Right atrium auricular region (tissue), 2 donors: ENCODE data around the gene PRR35. TPM values are rescaled to one million over a fixed set of nuclear protein-coding genes. Genes with fewer than 3 reads are reported as not detected.

Experiments used
- DNase-seq: peaks from one replicate; pipeline ENCODE4 v3.0.0-alpha.2; 2019; ENCODE audit warnings: low spot score
- H3K27ac ChIP-seq, 2 donors: fragments of 200-600 bp; sonication (generic); 1 replicate in 1 of 2; 2 replicates in 1 of 2; pipeline ENCODE4 v1.5.1; 2016 to 2019
- H3K27me3 ChIP-seq, 2 donors: fragments of 200-600 bp; sonication (generic); one replicate each; pipeline versions ENCODE4 v1.5.1 to v1.6.0; 2017 to 2019
- H3K36me3 ChIP-seq: fragments of 200-600 bp; sonication (generic); one replicate; pipeline ENCODE4 v1.5.1; 2016
- H3K4me1 ChIP-seq, 2 donors: fragments of 200-600 bp; sonication (generic); one replicate each; pipeline versions ENCODE4 v1.5.1 to v1.6.0; 2017 to 2019
- H3K4me3 ChIP-seq, 2 donors: fragments of 200-600 bp; sonication (generic); 1 replicate in 1 of 2; 2 replicates in 1 of 2; pipeline ENCODE4 v1.5.1; 2017 to 2019; ENCODE audit warnings: mild to moderate bottlenecking in 1 of 2, moderate library complexity in 1 of 2
- H3K9me3 ChIP-seq, 2 donors: fragments of 200-600 bp; sonication (generic); one replicate each; pipeline ENCODE4 v1.5.1; 2019
- total RNA-seq, 2 donors: library from RNA; depleted of rRNA; stranded (reverse); fragments of >200 nt; gene quantifications; one replicate each; pipeline ENCODE4 v1.1.0, GENCODE V29; 2016
- TF ChIP-seq, protein P1 (sequence below), 2 donors: fragments of 200-600 bp; sonication (generic); IDR thresholded peaks; one replicate each; pipeline ENCODE4 v1.5.1; 2019; ENCODE audit warnings: antibody characterized with exemption in 2 of 2

The PRR35 gene
- total RNA-seq, 2 donors from 2014 or later = not detected

DNA sequence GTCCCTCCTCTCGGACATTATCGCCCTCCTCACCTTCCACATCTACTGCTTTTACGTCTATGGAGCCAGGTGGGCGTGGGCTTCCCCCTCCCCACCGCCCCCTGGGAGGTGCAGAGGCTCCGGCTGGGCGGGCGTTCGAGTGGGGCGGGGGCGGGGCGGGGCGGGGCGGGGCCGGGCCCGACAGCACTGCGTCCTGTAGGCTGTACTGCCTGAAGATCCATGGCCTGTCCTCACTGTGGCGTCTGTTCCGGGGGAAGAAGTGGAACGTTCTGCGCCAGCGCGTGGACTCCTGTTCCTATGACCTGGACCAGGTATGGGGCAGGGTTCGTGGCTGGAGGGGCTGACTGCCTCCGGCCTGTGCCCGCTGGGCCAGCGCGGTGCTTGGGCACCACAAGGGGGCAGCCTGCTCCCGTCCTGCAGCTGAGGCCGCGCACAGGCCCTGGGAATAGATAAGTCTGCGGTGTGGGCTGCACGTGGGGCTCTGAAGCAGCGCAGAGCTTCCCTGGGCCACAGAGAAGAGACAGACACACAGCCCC is 18.7 kb downstream of the PRR35 start:
- Histone ChIP-seq H3K4me1 (peaks cover 0 to 10% of the 10 kb centered on the region in 2 donors), H3K36me3 (no peaks in the 10 kb centered on the region), H3K27ac (no peak overlapping the region), H3K4me3 (no peak overlapping the region), H3K27me3 (no peaks in the 10 kb centered on the region), H3K9me3 (no peaks in the 10 kb centered on the region)
- TF ChIP-seq, protein P1, sequence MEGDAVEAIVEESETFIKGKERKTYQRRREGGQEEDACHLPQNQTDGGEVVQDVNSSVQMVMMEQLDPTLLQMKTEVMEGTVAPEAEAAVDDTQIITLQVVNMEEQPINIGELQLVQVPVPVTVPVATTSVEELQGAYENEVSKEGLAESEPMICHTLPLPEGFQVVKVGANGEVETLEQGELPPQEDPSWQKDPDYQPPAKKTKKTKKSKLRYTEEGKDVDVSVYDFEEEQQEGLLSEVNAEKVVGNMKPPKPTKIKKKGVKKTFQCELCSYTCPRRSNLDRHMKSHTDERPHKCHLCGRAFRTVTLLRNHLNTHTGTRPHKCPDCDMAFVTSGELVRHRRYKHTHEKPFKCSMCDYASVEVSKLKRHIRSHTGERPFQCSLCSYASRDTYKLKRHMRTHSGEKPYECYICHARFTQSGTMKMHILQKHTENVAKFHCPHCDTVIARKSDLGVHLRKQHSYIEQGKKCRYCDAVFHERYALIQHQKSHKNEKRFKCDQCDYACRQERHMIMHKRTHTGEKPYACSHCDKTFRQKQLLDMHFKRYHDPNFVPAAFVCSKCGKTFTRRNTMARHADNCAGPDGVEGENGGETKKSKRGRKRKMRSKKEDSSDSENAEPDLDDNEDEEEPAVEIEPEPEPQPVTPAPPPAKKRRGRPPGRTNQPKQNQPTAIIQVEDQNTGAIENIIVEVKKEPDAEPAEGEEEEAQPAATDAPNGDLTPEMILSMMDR (IDR thresholded peaks at IDR 0.05) = peak; percentile 59 to 78
- DNase-seq = no peak

- Histone ChIP-seq H3K36me3 (no peaks in the 10 kb centered on the region), H3K27ac (no peak overlapping the region), H3K9me3 (no peaks in the 10 kb centered on the region), H3K4me3 (no peak overlapping the region), H3K27me3 (no peaks in the 10 kb centered on the region), H3K4me1 (peaks cover 0 to 16% of the 10 kb centered on the region in 2 donors)
- TF ChIP-seq, protein P1 (IDR thresholded peaks at IDR 0.05) = no peak
- DNase-seq = no peak
Observed at GRCh38 chr16:580141-580945, 20.1 kb downstream of the PRR35 start.

DNA sequence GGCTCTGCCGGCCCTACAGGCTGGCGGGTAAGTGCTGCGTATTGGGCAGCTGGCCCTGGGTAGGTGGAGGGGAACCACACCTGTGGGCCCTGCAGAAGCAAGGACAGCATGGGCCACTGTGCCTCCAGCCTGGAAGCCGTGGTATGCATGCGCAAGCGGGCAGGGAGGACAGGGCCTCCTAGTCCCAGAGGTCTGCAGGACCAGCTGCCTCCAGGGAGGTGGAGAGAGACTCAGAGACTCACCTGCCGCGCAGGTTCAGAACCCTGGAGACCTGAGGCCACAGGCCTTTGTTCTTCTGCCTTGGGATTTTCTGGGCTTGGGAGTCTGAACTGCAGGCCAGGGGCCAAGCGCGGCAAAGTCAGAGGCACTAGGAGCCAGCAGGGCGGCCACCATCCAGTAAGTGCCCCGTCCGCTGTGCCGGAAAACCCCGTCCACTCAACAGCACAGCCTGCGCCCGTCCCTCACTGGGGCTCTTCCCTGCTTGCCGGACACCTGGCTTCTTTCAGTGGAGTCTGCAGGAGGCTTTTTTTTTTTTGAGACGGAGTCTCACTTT is 20.8 kb downstream of the PRR35 start:
- no peak for DNase-seq
- Histone ChIP-seq H3K4me3 (no peak overlapping the region), H3K9me3 (no peaks in the 10 kb centered on the region), H3K27me3 (no peaks in the 10 kb centered on the region), H3K27ac (no peak overlapping the region), H3K4me1 (peaks cover 0 to 16% of the 10 kb centered on the region in 2 donors), H3K36me3 (no peaks in the 10 kb centered on the region)
- TF ChIP-seq, protein P1 (IDR thresholded peaks at IDR 0.05) = no peak

- Histone ChIP-seq H3K36me3 (no peaks in the 10 kb centered on the region), H3K4me1 (peaks cover 0 to 28% of the 10 kb centered on the region in 2 donors), H3K27me3 (no peaks in the 10 kb centered on the region), H3K9me3 (no peaks in the 10 kb centered on the region), H3K27ac (no peak overlapping the region), H3K4me3 (no peak overlapping the region)
- TF ChIP-seq, protein P1 (IDR thresholded peaks at IDR 0.05) = no peak
- no peak for DNase-seq
Observed at GRCh38 chr16:582218-582613, 22.0 kb downstream of the PRR35 start.

DNA sequence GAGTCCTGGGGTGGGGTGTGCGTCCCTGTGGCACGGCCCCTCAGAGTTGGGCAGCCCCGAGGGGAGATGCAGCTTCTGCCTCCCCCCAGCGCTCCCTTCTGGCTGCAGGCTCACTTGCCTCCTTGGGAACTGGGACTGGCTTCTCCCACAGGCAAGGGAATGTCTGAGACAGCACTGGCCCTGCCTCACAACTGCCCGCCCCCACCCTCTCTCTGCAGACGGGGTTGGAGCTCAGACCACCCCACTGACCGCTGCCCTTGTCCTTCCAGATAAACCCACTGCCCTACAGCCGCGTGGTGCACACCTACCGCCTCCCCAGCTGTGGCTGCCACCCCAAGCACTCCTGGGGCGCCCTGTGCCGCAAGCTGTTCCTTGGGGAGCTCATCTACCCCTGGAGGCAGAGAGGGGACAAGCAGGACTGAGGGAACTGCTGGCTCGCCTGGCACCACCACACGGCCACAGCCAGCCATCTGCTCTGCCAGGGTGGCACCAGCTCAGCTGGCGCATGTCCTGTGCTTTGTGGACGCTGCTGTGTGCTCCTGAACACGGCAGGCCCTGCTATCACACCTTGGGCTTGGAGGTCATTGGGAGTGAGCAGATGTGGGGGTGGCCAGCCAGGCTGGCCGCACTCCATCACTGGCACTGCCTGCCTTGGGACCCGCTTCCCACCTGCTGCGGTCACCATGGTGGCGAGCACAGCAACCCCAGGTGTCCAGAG is 22.6 kb downstream of the PRR35 start:
- Histone ChIP-seq H3K27me3 (no peaks in the 10 kb centered on the region), H3K4me3 (no peak overlapping the region), H3K4me1 (peaks cover 0 to 33% of the 10 kb centered on the region in 2 donors), H3K27ac (no peak overlapping the region), H3K36me3 (no peaks in the 10 kb centered on the region), H3K9me3 (no peaks in the 10 kb centered on the region)
- TF ChIP-seq, protein P1 (IDR thresholded peaks at IDR 0.05) = no peak
- no peak for DNase-seq
